Measurements from ENCODE around the gene PRH1. TPM values are rescaled to one million over a fixed set of nuclear protein-coding genes. Genes with fewer than 3 reads are reported as not detected.

Gene PRH1
- total and polyA plus RNA-seq, 2 of the 8 experiments (the other 6 are each of a cell fraction or from before 2014, with no cell fraction given): 4.5 to 6.5 TPM

DNA sequence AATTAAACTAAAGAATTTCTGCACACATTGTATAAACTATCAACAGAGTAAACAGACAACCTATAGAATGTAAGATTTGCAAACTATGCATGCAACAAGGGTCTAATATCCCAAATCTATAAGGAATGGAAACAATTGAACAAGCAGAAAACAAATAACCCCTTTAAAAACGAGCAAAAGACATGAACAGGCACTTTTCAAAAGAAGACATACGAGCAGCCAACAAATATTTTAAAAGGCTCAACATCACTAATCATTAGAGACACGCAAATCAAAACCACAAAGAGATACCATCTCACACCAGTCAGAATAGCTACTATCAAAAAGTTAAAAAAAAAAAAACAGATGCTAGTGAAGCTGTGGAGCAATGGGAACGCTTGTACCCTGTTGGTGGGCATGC, 20.6 kb upstream of the PRH1 start (continued):
- TF ChIP-seq, protein P1, sequence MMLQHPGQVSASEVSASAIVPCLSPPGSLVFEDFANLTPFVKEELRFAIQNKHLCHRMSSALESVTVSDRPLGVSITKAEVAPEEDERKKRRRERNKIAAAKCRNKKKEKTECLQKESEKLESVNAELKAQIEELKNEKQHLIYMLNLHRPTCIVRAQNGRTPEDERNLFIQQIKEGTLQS (IDR thresholded peaks at IDR 0.05; ENCODE audit: insufficient read depth, low read depth, low read length): no peak
- no peak for TF ChIP-seq SUZ12 (IDR thresholded peaks at IDR 0.05; ENCODE audit: low read length)
- TF ChIP-seq SP2 (IDR thresholded peaks at IDR 0.05; ENCODE audit: low read length): no peak
- no peak for TF ChIP-seq HDAC2 (IDR thresholded peaks at IDR 0.05; ENCODE audit: borderline replicate concordance in 1 of 2, low read depth in 2 of 2, low read length in 2 of 2)

Data from H1 (cell line).